ENCODE data around the gene FDX2. TPM values are rescaled to one million over a fixed set of nuclear protein-coding genes. Genes with fewer than 3 reads are reported as not detected.

Gene FDX2
- total RNA-seq, 1 donor, result 15.1 TPM

DNA sequence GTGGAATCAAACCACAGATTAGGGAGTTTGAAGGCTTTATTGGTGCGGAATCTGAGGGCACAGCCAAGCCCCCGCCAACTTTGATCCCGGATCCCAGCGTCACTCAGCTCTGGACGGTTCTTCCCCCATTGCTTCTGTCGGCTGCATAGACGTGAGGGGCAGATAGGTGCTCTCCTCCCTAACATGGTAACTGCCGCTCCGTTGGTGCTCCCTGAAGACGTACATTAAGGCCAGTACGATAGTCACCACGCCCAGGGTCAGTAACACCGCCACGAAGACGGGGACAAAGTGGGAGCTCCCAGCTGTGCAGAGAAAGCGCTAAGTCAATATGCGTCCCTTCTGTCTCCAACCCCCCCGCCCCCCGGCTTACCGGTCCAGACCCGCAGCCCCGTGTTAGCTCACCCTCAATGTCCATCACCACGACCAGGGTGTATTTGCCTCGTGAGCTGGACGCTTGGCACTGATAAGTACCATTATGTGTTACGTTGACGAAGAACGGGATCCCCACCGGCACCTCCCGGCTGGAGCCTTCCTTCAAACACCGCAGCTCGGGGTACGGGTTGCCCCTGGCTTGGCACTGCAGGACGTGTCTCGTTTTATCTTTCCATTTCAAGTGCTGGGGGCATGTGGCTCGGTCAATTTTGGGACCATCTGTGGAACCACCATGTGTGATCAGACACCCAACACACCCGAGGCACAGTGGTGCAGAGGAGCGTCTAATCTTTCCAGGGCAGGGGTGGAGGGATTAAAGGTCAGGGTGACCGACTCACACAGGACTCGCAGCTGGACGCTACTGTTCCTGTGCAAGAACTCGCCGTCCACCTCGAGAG lies 18.2 kb upstream of the FDX2 start:
- peak; percentile 4 for DNase-seq (ENCODE audit: low read depth)

DNA sequence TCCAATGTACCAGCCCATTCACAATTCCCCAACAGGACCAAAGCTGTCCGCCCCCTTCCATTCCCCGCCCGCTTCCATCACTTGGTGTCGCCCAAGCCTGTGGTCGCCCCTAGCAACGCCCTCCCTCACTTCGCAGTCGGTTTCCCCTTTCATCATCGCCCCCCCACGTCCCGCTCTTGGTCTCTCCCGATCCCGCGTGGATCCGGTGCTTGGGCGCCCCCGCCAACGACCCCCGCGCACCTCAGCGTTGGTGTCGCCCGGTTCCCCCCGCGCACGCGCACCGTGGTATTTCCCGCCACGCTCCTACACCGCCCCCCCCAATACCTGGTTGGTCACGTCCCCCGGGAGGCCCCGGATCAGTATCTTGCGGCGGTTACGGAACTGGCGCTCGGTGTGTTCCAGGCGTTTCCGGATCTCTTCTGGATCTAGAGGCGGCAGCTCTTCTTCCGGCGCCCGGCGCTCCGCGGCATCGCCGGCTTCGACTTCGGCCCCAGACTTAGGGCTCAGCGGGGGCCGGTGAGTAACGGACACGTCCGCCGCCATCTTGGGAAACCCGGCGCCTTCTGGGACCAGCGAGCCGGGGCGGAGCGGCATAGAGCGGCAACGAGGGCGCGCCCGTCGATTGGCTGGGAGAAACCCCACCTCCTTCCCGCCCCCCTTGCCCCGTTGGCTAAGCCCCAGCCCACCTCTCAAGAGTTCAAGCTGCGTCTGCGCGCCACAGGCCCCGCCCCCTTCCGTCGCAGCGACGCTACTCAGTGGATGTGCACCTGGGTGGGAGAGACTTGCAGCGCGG lies 17.3 kb upstream of the FDX2 start, which contains the start of gene RAVER1:
RAVER1 (minus strand) TSS at position 565 of the 793 bp plus-strand sequence; CDS start at position 543, 22 bp downstream.
- TF ChIP-seq, protein P1, sequence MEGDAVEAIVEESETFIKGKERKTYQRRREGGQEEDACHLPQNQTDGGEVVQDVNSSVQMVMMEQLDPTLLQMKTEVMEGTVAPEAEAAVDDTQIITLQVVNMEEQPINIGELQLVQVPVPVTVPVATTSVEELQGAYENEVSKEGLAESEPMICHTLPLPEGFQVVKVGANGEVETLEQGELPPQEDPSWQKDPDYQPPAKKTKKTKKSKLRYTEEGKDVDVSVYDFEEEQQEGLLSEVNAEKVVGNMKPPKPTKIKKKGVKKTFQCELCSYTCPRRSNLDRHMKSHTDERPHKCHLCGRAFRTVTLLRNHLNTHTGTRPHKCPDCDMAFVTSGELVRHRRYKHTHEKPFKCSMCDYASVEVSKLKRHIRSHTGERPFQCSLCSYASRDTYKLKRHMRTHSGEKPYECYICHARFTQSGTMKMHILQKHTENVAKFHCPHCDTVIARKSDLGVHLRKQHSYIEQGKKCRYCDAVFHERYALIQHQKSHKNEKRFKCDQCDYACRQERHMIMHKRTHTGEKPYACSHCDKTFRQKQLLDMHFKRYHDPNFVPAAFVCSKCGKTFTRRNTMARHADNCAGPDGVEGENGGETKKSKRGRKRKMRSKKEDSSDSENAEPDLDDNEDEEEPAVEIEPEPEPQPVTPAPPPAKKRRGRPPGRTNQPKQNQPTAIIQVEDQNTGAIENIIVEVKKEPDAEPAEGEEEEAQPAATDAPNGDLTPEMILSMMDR (IDR thresholded peaks at IDR 0.05; ENCODE audit: insufficient read depth, low read length), result no peak
- peak; percentile 96 for DNase-seq (ENCODE audit: low read depth)
- peak within 1 kb of the TSS; percentile 88 for H3K4me3 ChIP-seq (ENCODE audit: low read depth, low read length)

More for the DNA sequence above, 18.2 kb upstream of the FDX2 start:
- TF ChIP-seq, protein P1 (IDR thresholded peaks at IDR 0.05; ENCODE audit: insufficient read depth, low read length), result no peak
- peak overlapping the region; percentile 88 for H3K4me3 ChIP-seq (ENCODE audit: low read depth, low read length)

DNA sequence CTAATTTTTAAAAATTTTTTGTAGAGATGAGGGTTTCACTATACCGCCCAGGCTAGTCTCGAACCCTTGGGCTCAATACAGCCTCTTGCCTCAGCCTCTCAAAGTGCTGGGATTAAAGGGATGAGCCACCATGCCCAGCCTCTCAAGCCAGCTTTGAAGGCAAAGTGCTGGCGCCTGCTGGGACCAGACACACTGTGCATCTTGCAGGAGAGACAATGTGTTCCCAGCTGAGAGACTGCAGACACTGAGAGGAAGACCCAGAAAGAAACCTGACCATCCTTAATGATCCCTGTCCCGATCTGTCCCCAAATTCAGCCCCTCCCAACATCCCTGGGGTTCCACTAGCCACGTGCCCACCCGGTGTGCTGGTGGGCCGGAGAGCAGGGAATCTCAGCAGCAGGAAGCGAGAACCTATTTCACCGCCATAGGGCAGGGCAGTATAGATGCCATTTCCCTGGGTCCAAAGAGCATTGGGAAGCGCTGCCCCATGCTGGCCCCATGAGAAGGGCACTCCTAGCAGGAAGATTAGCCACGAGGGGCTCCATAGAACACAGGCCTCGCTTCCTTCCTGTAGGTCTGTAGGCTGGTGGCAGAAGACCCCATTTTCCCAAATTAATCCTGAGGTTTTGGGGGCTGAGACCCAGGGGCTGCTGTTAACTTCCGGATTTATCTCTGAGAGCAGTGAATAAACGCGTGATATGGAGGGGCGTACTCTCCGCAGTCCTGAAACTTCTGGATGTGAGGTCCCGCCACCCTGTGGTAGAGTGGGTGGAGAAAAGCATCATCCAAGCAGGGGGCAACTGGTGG lies 16.5 kb upstream of the FDX2 start:
- no peak for DNase-seq (ENCODE audit: low read depth)
- H3K4me3 ChIP-seq (ENCODE audit: low read depth, low read length), result peak overlapping the region; percentile 87
- TF ChIP-seq, protein P1 (IDR thresholded peaks at IDR 0.05; ENCODE audit: insufficient read depth, low read length), result no peak

DNA sequence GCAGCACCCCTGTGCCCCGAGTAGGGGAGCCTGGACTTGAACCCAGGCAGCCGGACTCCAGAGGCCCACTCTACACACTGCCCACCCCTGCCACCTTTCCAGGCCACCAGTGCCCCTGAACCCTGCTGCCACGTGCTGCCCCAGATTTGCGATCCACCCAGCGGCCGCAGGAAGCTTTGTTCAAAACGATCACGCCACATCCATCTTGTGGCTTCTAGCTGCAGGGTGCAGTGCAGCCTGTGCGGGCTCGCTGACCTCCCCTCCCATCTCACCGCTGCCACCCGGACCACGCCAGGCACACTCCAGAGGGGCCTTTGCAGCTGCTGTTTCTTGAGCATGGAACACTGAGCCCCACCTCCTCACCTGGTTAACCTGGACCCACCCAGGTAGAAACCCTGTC lies 13.7 kb upstream of the FDX2 start:
- DNase-seq (ENCODE audit: low read depth), result no peak
- TF ChIP-seq, protein P1 (IDR thresholded peaks at IDR 0.05; ENCODE audit: insufficient read depth, low read length), result no peak
- no peak overlapping the region for H3K4me3 ChIP-seq (ENCODE audit: low read depth, low read length)

DNA sequence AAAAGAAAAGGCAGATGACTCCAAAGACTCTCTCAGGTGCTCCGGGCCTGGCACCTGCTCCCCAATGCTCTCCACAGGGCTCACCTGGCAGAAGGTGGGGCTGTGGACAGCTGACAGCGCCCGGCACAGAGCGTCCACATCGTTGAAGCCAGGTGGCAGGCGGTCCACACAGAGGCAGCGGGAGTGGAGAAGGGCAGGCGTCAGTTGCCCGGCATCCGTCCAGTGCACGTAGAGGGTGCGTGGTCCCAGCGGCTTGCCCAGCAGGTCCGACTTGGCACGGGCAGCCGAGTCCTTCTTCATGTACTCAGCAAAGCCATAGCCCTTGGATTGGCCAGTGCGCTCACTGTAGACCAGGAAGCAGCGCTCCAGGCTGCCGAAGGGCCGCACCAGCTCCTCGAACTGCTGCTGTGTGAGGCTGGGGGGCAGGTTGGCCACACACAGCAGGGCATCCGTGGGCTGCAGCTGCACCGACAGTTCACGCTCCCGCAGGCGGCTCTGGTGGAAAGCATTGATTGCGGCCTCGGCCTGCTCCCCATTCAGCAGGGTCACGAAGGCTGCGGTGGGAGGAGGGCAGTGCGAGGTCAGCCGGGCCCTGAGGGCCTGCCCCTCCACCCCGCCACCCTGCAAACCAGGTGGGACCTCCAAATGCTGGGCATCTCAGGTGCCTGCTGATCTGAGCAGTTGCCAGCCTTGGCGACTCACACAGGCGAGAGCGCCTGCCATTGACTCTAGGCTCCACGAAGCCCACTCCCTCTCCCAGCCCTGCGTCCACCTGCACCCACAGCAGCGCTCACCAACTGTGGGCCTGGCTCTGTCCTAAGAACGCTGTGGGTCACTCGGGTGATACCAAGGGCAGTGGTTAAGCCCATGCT lies 13.0 kb upstream of the FDX2 start:
- H3K4me3 ChIP-seq (ENCODE audit: low read depth, low read length), result no peak overlapping the region
- TF ChIP-seq, protein P1 (IDR thresholded peaks at IDR 0.05; ENCODE audit: insufficient read depth, low read length), result no peak
- no peak for DNase-seq (ENCODE audit: low read depth)
